GM18870 (cell line): Measurements from ENCODE around the gene TOR3A.

ENCODE experiments used
- ATAC-seq: cut with Tn5 transposase; IDR thresholded peaks from one replicate; pipeline ENCODE4 v1.9.1; 2021; ENCODE audit warnings: moderate library complexity; ENCODE audit not compliant: unreplicated experiment

Gene TOR3A

GRCh38 chr1:179066471-179066870 lies 15.4 kb upstream of the TOR3A start:
- no peak for ATAC-seq

GRCh38 chr1:179077396-179077795 lies 4.5 kb upstream of the TOR3A start:
- ATAC-seq, result no peak

- ATAC-seq, result no peak
Observed at GRCh38 chr1:179079113-179079761, 2.6 kb upstream of the TOR3A start.

GRCh38 chr1:179080866-179081686 lies 794 bp upstream of the TOR3A start:
- ATAC-seq, result no peak

GRCh38 chr1:179082333-179082998 lies 596 bp downstream of the TOR3A start:
- ATAC-seq, result no peak

- no peak for ATAC-seq
Observed at GRCh38 chr1:179082999-179083335, 1.1 kb downstream of the TOR3A start.

GRCh38 chr1:179083533-179083932 lies 1.7 kb downstream of the TOR3A start:
- ATAC-seq, result peak; percentile 25

GRCh38 chr1:179087665-179088064 lies 5.8 kb downstream of the TOR3A start:
- no peak for ATAC-seq

GRCh38 chr1:179089827-179090482 lies 8.1 kb downstream of the TOR3A start:
- no peak for ATAC-seq

- no peak for ATAC-seq
Observed at GRCh38 chr1:179090522-179090921, 8.7 kb downstream of the TOR3A start.

- ATAC-seq, result no peak
Observed at GRCh38 chr1:179090923-179091322, 9.1 kb downstream of the TOR3A start.

- ATAC-seq, result no peak
Observed at GRCh38 chr1:179091691-179092165, 9.9 kb downstream of the TOR3A start.

- no peak for ATAC-seq
Observed at GRCh38 chr1:179092896-179093461, 11.1 kb downstream of the TOR3A start.

GRCh38 chr1:179094818-179095217 lies 12.9 kb downstream of the TOR3A start:
- ATAC-seq, result no peak

GRCh38 chr1:179095377-179095776 lies 13.5 kb downstream of the TOR3A start:
- no peak for ATAC-seq

- no peak for ATAC-seq
Observed at GRCh38 chr1:179095924-179096323, 14.1 kb downstream of the TOR3A start.

GRCh38 chr1:179099891-179100290 lies 18.0 kb downstream of the TOR3A start:
- ATAC-seq, result no peak

- ATAC-seq, result no peak
Observed at GRCh38 chr1:179101566-179101965, 19.7 kb downstream of the TOR3A start.

GRCh38 chr1:179103999-179104398 lies 22.1 kb downstream of the TOR3A start:
- no peak for ATAC-seq

GRCh38 chr1:179104611-179105250 lies 22.9 kb downstream of the TOR3A start:
- no peak for ATAC-seq

GRCh38 chr1:179105393-179105792 lies 23.5 kb downstream of the TOR3A start:
- no peak for ATAC-seq
